HG03521 (cell line): ENCODE data around the gene ABHD2.
"Not testable (repeated sequence)": the region's sequence is repeated elsewhere in the genome, so short reads cannot be mapped to it uniquely, and the experiment has no call there.

Experiments used
- ATAC-seq: cut with Tn5 transposase; IDR thresholded peaks from one replicate; pipeline ENCODE4 v1.9.1; 2021; ENCODE audit warnings: mild to moderate bottlenecking, moderate library complexity; ENCODE audit not compliant: unreplicated experiment

Gene ABHD2

DNA sequence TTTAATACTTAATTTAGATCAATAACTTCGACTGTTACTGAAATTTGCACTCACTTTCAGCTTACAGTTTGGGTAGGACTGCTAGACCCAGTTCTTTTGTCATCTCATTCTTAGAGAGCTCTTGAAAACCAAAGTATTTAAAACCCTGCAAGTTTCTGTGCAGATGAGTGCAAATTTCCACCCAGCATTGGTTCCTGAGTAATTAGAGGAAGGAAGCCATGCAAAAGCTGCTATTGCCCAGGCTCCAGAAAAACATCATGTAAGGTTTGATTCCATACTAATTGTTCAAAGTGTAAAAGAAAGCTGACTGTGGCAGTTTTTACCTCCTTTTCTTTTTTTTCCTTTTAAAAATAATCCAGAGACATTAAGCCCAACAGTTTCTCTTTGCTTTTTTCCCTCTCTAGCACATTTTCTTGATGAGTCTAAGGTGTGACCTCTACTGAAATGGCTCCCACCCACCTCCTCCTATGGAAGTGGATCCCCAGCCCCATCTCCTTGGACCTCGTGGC is 30.3 kb downstream of the ABHD2 start:
- no peak for ATAC-seq

DNA sequence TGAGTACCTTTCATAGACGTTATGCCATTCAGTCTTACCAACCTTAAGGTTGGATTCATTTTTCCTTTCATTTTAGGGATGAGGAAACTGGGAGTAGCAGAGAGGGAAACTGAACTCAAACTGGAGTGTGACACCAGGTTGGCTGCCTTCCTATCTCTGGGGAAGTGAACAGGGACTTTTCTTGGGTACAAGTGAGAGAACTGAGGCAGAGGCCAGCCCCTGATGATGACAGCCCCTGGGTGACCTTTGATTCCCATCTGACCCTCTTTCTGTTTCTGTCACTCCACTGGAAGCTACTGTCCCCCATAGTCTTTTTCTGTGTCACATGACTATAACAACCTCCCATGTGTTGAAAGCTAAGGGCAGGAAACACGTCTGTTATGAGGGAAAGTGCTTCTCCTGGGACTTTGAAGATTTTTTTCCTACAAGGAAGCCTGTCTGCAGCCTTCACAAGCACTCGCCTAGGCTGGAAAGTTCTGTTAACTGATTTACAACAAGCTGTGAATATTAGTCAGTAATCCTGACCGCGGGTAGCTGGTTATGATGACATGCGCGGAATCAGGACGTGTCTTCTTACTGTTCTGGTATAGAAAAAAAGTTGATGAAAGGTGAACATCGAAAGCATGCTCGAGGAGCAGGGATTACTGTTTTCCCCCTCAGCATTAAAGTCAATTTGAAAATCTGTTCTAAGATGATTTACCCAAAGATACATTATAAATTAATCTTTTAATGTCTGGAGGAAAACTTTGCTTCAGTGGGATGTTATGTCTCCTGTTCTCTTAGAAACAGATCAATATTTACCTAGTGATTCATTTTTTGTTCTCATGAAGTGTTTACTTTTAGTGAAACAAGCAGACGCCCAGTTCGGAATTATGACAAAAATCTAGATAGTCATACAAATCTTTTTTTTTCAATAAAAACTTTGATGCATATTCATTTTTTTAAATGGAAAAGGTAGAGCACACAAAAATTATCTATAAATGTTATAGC is 31.5 kb downstream of the ABHD2 start:
- ATAC-seq: no peak

- ATAC-seq: not testable (repeated sequence)
These were observed 32.3 kb downstream of the ABHD2 start for GRCh38 chr15:89120479-89121000.

DNA sequence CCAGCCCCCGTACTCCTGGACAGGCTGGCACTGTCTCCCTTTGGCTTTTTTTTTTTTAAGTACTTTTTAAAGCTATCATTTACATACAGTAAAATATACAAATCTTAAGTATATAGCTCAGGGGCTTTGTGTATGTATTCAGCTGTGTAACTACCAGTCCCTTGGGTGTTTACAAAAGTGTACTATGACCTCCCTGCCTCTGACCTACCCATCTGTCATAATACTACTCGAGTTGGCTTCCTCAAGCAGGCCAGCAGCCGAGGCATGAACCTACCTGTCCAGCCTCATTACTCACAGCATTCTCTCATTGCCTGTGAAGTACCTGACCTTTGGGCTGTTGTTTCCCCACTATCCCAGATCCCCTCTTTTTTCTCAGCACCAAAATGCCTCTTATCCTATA is 33.2 kb downstream of the ABHD2 start:
- ATAC-seq: no peak

- ATAC-seq: no peak
These were observed 34.4 kb downstream of the ABHD2 start for GRCh38 chr15:89122505-89123180.

DNA sequence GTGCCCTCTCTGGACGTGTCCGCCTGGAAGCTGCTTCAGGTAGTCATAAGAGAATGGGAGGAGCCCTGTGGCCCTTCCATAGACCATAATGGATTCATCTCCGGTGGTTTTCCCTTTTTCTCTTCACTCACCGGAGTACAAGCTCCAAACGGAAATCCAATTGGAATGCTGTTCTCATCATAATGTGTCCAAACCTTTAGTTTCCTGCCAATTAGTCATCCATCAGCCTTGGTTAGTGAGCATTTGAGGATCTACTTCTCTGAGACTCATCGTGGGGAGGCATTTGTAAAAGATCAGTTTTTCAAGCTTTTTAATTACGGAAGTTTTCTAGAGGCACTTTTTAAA is 34.9 kb downstream of the ABHD2 start:
- no peak for ATAC-seq

DNA sequence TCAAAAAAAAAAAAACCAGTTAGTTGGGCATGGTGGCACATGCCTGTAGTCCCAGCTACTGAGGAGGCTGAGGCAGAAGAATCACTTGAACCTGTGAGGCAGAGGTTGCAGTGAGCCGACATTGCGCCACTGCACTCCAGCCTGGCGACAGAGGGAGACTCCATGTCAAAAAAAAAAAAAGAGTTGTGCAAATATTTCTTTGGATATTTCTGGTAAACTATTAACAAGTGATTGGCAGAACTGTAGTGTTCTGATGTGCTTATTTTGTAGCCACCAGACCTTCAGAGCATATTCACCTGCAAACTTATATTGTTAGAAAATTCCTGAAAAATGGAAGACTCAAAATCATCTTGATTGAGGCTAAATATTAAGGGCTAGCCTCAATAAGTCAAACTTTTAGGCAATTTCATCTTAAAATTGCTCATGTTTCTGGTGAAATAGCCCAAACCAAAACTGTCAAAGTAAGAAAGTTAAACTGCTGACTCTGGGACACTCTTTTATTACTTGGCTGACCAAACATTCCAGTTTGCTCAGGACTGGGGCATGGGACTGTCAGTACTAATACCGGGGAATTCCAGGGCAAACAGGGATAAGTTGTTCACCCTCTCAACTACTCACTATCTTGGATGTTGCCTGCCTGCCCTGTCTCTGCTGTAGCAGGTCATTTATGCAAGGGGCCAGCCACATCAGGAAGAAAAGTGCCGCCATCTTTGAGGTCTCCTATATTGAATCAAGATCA is 37.0 kb downstream of the ABHD2 start:
- ATAC-seq: no peak

DNA sequence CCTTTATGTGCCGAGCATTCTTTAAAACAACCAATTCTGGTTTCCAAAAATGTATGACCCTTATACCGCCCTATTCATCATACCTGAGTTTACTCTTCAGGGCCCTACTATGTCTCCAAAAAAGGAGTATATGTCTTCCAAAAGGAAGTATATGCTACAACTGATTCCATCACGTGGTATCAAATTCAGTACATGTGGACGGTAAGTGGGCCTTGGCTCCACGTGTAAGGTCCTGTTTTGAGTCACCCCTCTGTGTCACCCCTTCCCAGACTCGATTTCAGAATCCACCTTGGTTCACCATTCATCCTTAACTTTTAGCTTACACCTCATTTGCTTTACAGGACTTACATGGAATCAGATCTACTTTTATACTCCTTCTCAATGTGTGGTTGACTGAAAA is 37.8 kb downstream of the ABHD2 start:
- no peak for ATAC-seq

DNA sequence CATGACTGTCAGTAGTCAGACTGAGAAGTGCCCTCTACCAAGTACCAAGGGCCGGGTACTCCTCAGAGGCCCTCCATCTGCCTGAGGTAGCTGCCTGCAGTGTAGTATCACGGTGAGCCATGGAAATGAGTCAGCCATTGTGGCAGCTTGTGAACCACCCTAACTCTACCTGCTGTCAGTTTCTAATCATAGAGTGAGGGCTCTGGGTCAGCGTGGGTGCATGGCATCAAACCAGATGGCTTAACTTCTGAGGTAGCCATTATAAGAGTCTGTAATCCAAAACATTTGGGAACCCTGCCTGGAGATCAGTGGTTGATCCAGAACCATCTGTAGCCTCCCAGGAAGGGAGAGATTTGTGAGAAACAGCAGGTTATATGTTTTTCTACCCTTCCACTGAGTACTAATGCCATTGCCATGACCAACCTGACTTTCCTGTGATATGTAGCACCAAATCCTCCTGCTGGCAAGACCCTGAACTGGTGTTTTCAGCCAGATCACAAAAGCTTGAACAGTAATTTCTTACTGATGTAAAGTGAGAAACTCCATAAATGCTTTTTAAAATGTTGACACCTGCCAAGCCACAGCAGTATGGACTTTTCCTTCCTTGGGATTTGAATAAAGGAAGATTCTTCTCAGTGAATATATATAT is 38.9 kb downstream of the ABHD2 start:
- ATAC-seq: no peak

- ATAC-seq: no peak
These were observed 40.3 kb downstream of the ABHD2 start for GRCh38 chr15:89128320-89129122.

GRCh38 chr15:89129123-89129815 is 41.0 kb downstream of the ABHD2 start:
- ATAC-seq: no peak

GRCh38 chr15:89129816-89130134 is 41.5 kb downstream of the ABHD2 start:
- no peak for ATAC-seq

GRCh38 chr15:89130201-89130600 is 41.9 kb downstream of the ABHD2 start:
- peak; percentile 80 for ATAC-seq

DNA sequence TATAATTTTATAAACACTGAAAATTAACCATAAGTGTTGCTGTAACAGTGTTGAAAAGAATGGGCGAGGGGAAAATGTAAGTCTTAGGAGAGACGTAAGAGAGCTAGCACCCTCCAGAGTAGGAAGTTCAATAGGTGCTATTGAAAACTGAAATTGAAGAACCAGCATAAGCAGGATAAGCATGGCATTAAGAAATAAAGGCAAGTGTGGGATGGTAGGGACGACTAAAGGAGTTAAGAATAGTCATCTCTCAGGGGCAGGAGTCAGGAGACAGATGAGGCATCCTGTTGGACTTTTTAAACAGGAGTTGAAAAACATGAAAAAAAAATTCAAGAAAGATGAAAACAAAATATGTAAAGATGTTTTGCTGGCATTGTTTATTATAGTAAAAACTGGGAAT is 43.5 kb downstream of the ABHD2 start:
- no peak for ATAC-seq

DNA sequence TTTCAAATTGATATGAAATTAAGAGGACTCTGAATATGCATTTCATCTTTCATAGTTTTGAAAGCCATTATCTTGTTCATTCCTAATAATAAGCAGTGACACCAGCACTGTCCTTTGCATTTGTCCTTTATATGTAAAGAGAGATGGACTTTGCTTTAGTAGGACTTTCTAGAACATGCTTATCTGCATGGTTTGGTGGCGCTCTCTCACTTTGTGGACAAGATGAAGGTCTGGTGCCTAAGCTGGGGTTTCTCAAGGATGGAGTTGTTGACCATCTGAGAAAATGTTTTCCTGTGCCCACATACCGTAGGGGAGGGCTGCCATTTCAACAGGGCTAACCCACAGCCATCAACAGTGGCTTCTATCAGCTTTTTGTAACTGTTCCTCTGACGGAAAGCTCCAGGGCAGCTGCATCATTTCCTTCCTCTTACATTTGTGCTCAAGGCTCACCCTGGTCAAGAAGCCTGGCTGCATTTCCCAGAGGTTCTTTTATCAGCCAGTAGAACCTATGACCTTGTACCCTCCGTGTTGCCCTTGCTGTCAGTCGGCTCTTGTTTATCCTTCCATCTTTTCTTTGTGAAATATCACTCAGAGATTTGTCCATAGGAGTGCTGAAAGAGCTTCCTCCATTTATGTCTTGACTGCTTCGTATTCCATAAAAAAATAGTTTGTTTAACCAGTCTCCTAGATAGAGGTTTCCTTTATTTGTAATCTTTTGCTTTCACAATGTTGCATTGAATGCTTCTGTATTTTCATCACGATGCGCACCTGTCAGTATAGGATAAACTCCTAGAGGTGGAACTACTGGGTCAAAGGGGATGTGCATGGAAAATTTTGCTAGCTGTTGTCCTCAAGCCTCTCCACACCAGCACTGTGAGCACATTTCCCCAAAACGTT is 44.6 kb downstream of the ABHD2 start:
- ATAC-seq: no peak

GRCh38 chr15:89135387-89136077 is 47.3 kb downstream of the ABHD2 start:
- ATAC-seq: not testable (repeated sequence)

DNA sequence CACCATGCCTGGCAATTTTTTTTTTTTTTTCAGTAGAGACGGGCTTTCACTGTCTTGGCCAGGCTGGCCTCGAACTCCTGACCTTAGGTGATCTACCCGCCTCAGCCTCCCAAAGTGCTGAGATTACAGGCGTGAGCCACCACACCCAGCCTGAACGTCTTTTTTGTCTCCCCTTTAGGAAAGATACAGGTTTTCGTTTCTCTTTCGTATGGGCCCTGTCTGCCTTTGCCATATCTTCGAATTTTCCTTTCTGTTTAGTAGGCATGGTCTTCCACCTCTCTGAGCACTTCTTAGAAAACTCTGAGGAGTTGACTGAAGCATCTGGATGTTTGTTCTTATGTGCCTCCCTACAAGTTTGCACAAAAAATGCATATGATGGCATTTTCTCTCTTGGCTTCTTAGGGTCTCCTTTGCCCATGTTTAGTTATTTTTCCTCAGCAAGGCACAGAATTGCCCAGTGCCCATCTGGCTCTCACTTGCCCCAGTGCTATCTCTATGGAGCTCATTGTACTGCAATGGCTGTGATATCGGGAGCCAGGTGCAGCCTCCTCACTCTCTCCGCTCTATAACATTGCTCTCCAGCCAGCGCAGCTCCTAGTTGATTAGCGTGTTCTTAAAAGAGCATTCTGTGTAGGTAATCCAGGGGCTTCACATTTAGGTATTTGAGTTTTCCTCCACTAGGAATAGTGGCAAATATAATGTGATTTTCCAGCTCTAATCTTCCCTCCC is 48.0 kb downstream of the ABHD2 start:
- ATAC-seq: no peak
